Esophagus muscularis mucosa (tissue), 4 donors: ENCODE data around the gene PRIMA1. TPM values are rescaled to one million over a fixed set of nuclear protein-coding genes. Genes with fewer than 3 reads are reported as not detected.

Experiments
- DNase-seq: peaks from one replicate; pipeline ENCODE4 v3.0.0-alpha.2; 2017; ENCODE audit errors: extremely low spot score
- H3K27ac ChIP-seq, 4 donors: fragments of 200-600 bp; sonication (generic); replicated peaks in 1 of 4; 1 replicate in 3 of 4; 2 replicates in 1 of 4; pipeline ENCODE4 v1.5.1; 2016 to 2019; ENCODE audit warnings: mild to moderate bottlenecking in 1 of 4
- H3K27me3 ChIP-seq, 4 donors: fragments of 200-600 bp; sonication (generic); one replicate each; pipeline versions ENCODE4 v1.5.1 to v1.6.0; 2016 to 2019
- H3K36me3 ChIP-seq, 4 donors: fragments of 200-600 bp; sonication (generic); one replicate each; pipeline ENCODE4 v1.5.1; 2016 to 2019
- H3K4me1 ChIP-seq, 4 donors: fragments of 200-600 bp; sonication (generic); one replicate each; pipeline ENCODE4 v1.5.1; 2016 to 2019
- H3K4me3 ChIP-seq, 4 donors: fragments of 200-600 bp; sonication (generic); 1 replicate in 2 of 4; 2 replicates in 2 of 4; pipeline ENCODE4 v1.5.1; 2016 to 2019; ENCODE audit warnings: mild to moderate bottlenecking in 4 of 4, moderate library complexity in 1 of 4
- H3K9me3 ChIP-seq, 4 donors: fragments of 200-600 bp; sonication (generic); 1 replicate in 3 of 4; 2 replicates in 1 of 4; pipeline ENCODE4 v1.5.1; 2016 to 2019
- CTCF ChIP-seq, 3 experiments: fragments of 200-600 bp in 2 of 3; fragments of 450-650 bp in 1 of 3; sonication (generic) in 2 of 3; IDR thresholded peaks; one replicate each; pipeline ENCODE4 v1.5.1; 2017 to 2019; ENCODE audit warnings: antibody characterized with exemption in 3 of 3, mild to moderate bottlenecking in 2 of 3, moderate library complexity in 1 of 3
- EP300 ChIP-seq: sonication (generic); formaldehyde crosslinking; IDR thresholded peaks from one replicate; pipeline ENCODE4 v1.6.1; 2017; ENCODE audit warnings: antibody characterized with exemption
- POLR2A ChIP-seq: fragments of 450-650 bp; IDR thresholded peaks from one replicate; pipeline ENCODE4 v1.6.1; 2017; ENCODE audit warnings: antibody characterized with exemption, moderate library complexity, mild to moderate bottlenecking, low read depth
- POLR2AphosphoS5 ChIP-seq, 2 donors: sonication (generic); formaldehyde crosslinking; IDR thresholded peaks; one replicate each; pipeline ENCODE4 v1.6.1; 2017; ENCODE audit warnings: antibody characterized with exemption in 2 of 2
- WGBS: methylation state at CpG from one replicate; pipeline ENCODE4 v1.1.5; 2018; 5-methylcytosine and 5-hydroxymethylcytosine counted together
- intact Hi-C: fragments of 100-400 bp; cut with DNase I; formaldehyde crosslinking; loops from one replicate; pipeline ENCODE4 v1.15.1; 2023
- total RNA-seq, 4 donors: library from RNA; depleted of rRNA; stranded (reverse); fragments of >200 nt; gene quantifications; one replicate each; pipeline versions ENCODE4 v1.1.0 to v1.2.1, GENCODE V29; 2016

Gene PRIMA1
- total RNA-seq, 4 donors from 2014 or later, result 18.7 to 30.9 (median 21.8) TPM

DNA sequence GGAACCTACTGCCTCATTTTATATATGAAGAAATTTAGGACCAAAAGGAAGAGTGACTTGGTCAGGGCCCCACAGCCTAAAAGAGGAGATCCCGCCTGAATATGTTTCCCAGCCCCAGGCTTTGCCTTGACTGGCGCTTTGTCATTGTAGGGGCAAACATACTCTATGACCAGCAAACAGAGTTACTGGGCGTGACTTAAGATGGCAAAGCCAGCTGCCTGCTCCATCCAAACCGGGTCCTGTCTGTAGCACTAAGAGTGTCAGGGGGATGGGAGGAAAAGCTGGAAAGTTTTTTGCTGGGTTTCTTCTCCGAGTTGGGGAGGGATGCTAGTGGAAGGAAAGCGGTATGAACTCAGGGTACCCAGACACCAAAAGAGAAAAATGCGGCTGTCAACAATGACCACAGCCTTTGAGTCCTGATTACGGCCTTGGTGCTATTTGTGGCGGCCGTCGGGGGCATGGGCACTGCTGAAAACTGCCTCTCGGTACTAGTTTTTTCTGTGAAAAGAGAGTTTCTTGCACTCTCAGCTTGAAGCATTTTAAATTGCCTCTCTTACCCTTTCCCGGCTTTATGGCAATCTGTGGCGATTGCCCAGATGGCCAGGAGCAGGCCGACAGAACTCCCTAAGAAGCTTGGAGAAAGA lies 82.7 kb downstream of the PRIMA1 start:
- no peak for TF ChIP-seq CTCF (IDR thresholded peaks at IDR 0.05)
- no peak for TF ChIP-seq EP300
- TF ChIP-seq POLR2A, result no peak
- no peak for TF ChIP-seq POLR2AphosphoS5 (IDR thresholded peaks at IDR 0.05)
- WGBS, result 91% methylated on average over 14 of the region's 15 CpGs
- Histone ChIP-seq H3K4me3 (no peak overlapping the region), H3K27ac (no peak overlapping the region), H3K4me1 (peaks cover 0 to 7% (median 5%) of the 10 kb centered on the region in 4 donors), H3K27me3 (no peaks in the 10 kb centered on the region), H3K36me3 (no peaks in the 10 kb centered on the region), H3K9me3 (no peaks in the 10 kb centered on the region)
- peak; percentile 74 for DNase-seq
- intact Hi-C loops, result no loop called here

DNA sequence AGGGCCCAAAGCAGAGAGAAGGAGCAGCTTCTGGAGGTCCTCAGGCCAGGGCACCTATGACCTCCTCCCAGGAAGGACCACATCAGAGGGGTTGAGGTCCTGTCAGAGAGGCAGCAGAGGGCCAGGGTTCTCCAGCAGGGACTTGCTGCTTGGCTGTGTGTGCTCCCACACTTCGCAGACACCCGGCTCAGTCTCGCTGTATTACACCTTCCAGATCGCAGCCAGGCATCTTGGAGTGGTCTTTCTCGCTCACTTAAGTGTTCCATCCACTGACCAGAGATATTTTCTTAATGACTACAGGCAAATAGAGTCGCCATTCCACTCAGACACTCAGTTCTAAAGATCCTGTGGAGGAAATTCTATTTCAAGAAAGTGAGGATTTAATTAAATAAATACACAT lies 84.3 kb downstream of the PRIMA1 start:
- Histone ChIP-seq H3K36me3 (no peaks in the 10 kb centered on the region), H3K4me3 (no peak overlapping the region), H3K27ac (no peak overlapping the region), H3K4me1 (peaks cover 0 to 7% (median 5%) of the 10 kb centered on the region in 4 donors), H3K9me3 (peaks cover 0 to 6% (median 0%) of the 10 kb centered on the region in 4 donors), H3K27me3 (no peaks in the 10 kb centered on the region)
- WGBS, result 95% methylated on average over 6 of the region's 6 CpGs
- TF ChIP-seq CTCF (IDR thresholded peaks at IDR 0.05) (no peak), EP300 (no peak), POLR2AphosphoS5 (IDR thresholded peaks at IDR 0.05) (no peak), POLR2A (no peak)
- intact Hi-C loops, result no loop called here
- DNase-seq, result peak; percentile 34

- H3K27ac ChIP-seq, result no peak overlapping the region
- peaks cover 0 to 8% (median 1%) of the 10 kb centered on the region in 4 donors for H3K9me3 ChIP-seq
- DNase-seq, result peak; percentile 70
- intact Hi-C loops, result no loop called here
- no peaks in the 10 kb centered on the region for H3K27me3 ChIP-seq
- no peaks in the 10 kb centered on the region for H3K36me3 ChIP-seq
- no peak overlapping the region for H3K4me3 ChIP-seq
- WGBS, result 87% methylated on average over 5 of the region's 6 CpGs
- peaks cover 0 to 1% (median 0%) of the 10 kb centered on the region in 4 donors for H3K4me1 ChIP-seq
- TF ChIP-seq CTCF (IDR thresholded peaks at IDR 0.05), result no peak
- no peak for TF ChIP-seq EP300
- TF ChIP-seq POLR2AphosphoS5 (IDR thresholded peaks at IDR 0.05), result no peak
Observed at GRCh38 chr14:93702946-93703345, 85.3 kb downstream of the PRIMA1 start.

GRCh38 chr14:93701562-93701961 lies 86.7 kb downstream of the PRIMA1 start:
- intact Hi-C loops, result no loop called here
- Histone ChIP-seq H3K27me3 (no peaks in the 10 kb centered on the region), H3K4me1 (no peaks in the 10 kb centered on the region), H3K4me3 (no peak overlapping the region), H3K36me3 (no peaks in the 10 kb centered on the region), H3K9me3 (peaks cover 0 to 10% (median 4%) of the 10 kb centered on the region in 4 donors), H3K27ac (no peak overlapping the region)
- no peak for TF ChIP-seq CTCF (IDR thresholded peaks at IDR 0.05)
- no peak for TF ChIP-seq EP300
- no peak for TF ChIP-seq POLR2AphosphoS5 (IDR thresholded peaks at IDR 0.05)
- TF ChIP-seq POLR2A, result no peak
- 91% methylated on average over 2 of the region's 2 CpGs for WGBS
- DNase-seq, result no peak

- Histone ChIP-seq H3K4me3 (no peak overlapping the region), H3K36me3 (no peaks in the 10 kb centered on the region), H3K27ac (no peak overlapping the region), H3K4me1 (no peaks in the 10 kb centered on the region), H3K9me3 (peaks cover 0 to 10% (median 4%) of the 10 kb centered on the region in 4 donors), H3K27me3 (no peaks in the 10 kb centered on the region)
- TF ChIP-seq POLR2A, result no peak
- no peak for TF ChIP-seq CTCF (IDR thresholded peaks at IDR 0.05)
- TF ChIP-seq POLR2AphosphoS5 (IDR thresholded peaks at IDR 0.05), result no peak
- TF ChIP-seq EP300, result no peak
- no peak for DNase-seq
- intact Hi-C loops, result no loop called here
Observed at GRCh38 chr14:93700928-93701327, 87.4 kb downstream of the PRIMA1 start.
